Measurements from ENCODE around the gene SMIM5. TPM values are rescaled to one million over a fixed set of nuclear protein-coding genes. Genes with fewer than 3 reads are reported as not detected.

The SMIM5 gene
- total and polyA plus RNA-seq, 2 of the 13 experiments (the other 11 are each of a cell fraction or from before 2014, with no cell fraction given), result not detected

- TF ChIP-seq TRAFD1 (CRISPR knock-in tag; IDR thresholded peaks at IDR 0.05; ENCODE audit: borderline replicate concordance) (0 out of 2 replicates have a peak, but pooled peaks have one; percentile 94), CEBPB (IDR thresholded peaks at IDR 0.05; ENCODE audit: borderline replicate concordance, low read depth, low read length) (no peak), PATZ1 (CRISPR knock-in tag; IDR thresholded peaks at IDR 0.05) (0 out of 2 replicates have a peak, but pooled peaks have one; percentile 8), FOXM1 (CRISPR knock-in tag; IDR thresholded peaks at IDR 0.05) (no peak), RXRA (CRISPR knock-in tag; IDR thresholded peaks at IDR 0.05) (peak; percentile 4; the same call in 1 of the 2 replicates), ZNF761 (CRISPR knock-in tag; conservative IDR thresholded peaks at IDR 0.05) (no peak), ZNF24 (IDR thresholded peaks at IDR 0.05) (no peak), FUBP1 (CRISPR knock-in tag; IDR thresholded peaks at IDR 0.05; ENCODE audit: borderline replicate concordance) (0 out of 2 replicates have a peak, but pooled peaks have one; percentile 71), ERF (CRISPR knock-in tag; IDR thresholded peaks at IDR 0.05) (peak; percentile 48; the same call in 1 of the 2 replicates), ZNF83 (CRISPR knock-in tag; IDR thresholded peaks at IDR 0.05; ENCODE audit: borderline replicate concordance) (peak; percentile 20; the same call in 1 of the 2 replicates), REPIN1 (CRISPR knock-in tag; IDR thresholded peaks at IDR 0.05; ENCODE audit: borderline replicate concordance, low read depth) (0 out of 2 replicates have a peak, but pooled peaks have one; percentile 13), SRSF9 (IDR thresholded peaks at IDR 0.05; ENCODE audit: borderline replicate concordance, insufficient read depth, low read depth, low read length, poor library complexity, severe bottlenecking) (no peak), NFIB (CRISPR knock-in tag; IDR thresholded peaks at IDR 0.05; ENCODE audit: borderline replicate concordance) (no peak), ZC3H13 (CRISPR knock-in tag; IDR thresholded peaks at IDR 0.05) (peak; percentile 36; the same call in 1 of the 2 replicates), RAD21 (CRISPR knock-in tag; IDR thresholded peaks at IDR 0.05) (peak; percentile 21; the same call in 1 of the 2 replicates), HNF4G (IDR thresholded peaks at IDR 0.05; ENCODE audit: borderline replicate concordance, low read depth, low read length) (no peak), HNF4G (CRISPR knock-in tag; IDR thresholded peaks at IDR 0.05; ENCODE audit: borderline replicate concordance, low read depth) (peak; percentile 31; the same call in 1 of the 2 replicates), ZKSCAN5 (CRISPR knock-in tag; IDR thresholded peaks at IDR 0.05) (0 out of 2 replicates have a peak, but pooled peaks have one; percentile 66), SIX4 (CRISPR knock-in tag; IDR thresholded peaks at IDR 0.05) (peak; percentile 100), BCL6 (CRISPR knock-in tag; IDR thresholded peaks at IDR 0.05) (0 out of 2 replicates have a peak, but pooled peaks have one; percentile 11), DNMT1 (CRISPR knock-in tag; IDR thresholded peaks at IDR 0.05) (peak; percentile 85; the same call in 1 of the 2 replicates), ZFP37 (CRISPR knock-in tag; IDR thresholded peaks at IDR 0.05; ENCODE audit: borderline replicate concordance) (peak; percentile 32; the same call in 1 of the 2 replicates), KLF16 (CRISPR knock-in tag; IDR thresholded peaks at IDR 0.05) (peak in 1 of 2 experiments; percentile 20; a peak in 1 of 4 replicates), SAP130 (CRISPR knock-in tag; IDR thresholded peaks at IDR 0.05; ENCODE audit: low read depth) (peak; percentile 98)
Observed at GRCh38 chr17:75633486-75634375, 497 bp downstream of the SMIM5 start (continued).

All from HepG2 (cell line).